GM18502 (cell line): ENCODE results near the gene CNOT11.

Source experiments
- ATAC-seq: cut with Tn5 transposase; IDR thresholded peaks from one replicate; pipeline ENCODE4 v1.9.1; 2021; ENCODE audit warnings: mild to moderate bottlenecking; ENCODE audit not compliant: unreplicated experiment, poor library complexity

CNOT11 gene

DNA sequence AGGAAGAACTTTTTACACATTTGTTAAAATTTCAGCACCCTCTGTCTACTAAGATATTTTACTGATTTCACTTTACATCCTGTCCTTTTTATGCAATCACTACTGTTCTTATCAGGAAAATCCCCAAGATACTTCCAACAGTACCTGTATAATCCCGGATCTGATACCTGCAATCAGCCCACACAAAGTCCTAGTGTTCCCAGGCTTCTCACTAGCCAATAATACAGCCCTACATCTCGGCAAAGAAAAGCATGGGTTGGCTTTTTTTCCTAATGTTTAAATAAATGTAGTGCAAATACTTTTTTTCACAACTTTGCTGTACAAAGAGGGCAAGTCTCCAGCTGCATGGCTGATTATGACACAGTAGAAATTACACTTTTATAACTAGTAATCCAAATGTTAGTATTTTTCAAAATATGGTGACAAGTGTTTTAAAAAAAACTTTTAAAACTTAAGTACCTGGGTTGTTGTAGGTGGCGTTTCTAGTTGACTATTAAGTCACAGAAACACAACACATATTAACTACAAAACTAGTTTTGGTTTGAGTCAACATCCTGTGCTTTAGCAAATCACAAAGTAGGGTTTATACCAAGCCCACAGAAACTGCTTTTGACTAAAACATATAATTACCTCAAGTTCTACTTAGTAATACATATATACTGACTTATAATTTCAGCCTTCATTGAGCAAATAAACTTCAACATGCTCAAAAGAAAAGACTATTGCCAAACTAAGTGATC lies 19.5 kb downstream of the CNOT11 start:
- peak; percentile 88 for ATAC-seq

DNA sequence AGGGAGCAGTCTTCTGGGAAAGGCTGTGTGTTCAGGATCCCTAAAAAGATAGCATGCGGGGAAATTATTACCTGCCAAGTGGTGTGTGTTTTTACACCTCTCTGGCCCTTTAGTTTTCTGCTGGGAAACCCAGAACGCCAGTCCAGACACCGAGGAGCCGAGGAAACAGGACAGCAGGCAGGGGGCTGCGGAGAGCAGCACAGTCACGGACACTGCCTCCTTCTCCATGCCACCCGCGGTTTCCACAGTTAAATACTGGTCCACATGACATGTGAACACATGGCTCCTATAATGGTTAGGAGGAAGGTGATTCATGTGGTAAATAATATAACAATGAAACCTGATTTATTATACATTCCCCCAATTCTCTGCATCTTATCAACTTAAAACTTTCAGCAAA lies 20.4 kb downstream of the CNOT11 start:
- no peak for ATAC-seq

DNA sequence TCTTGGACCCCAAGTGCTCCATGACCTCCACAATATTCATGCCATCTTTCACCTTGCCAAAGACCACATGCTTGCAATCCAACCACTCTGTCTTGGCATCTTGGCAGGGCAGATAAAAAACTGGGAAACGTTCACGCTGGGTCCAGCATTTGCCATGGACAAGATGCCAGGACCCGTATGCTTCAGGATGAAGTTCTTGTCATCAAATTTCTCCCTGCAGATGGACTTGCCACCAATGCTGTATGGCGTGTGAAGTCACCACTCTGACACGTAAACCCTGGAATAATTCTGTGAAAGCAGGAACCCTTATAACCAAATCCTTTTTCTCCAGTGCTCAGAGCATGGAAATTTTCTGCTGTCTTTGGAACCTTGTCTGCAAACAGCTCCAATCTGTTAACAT lies 21.5 kb downstream of the CNOT11 start:
- ATAC-seq, result no peak

DNA sequence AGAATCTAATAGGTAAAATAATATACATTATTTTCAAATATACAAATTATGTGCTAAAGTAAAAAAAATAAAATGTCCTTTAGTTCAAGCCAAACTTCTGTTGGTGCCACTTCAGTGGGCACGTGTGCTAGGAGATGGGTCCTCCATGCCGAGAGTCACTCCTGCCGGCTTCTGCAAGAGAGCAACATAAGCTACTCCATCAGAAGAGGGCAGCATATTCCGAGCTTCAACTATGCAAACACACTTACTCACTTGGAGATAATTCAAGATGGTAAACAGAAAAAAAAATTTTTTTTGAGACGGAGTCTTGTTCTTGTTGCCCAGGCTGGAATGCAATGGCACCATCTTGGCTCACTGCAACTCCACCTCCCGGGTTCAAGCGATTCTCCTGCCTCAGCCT lies 24.4 kb downstream of the CNOT11 start:
- ATAC-seq, result no peak

DNA sequence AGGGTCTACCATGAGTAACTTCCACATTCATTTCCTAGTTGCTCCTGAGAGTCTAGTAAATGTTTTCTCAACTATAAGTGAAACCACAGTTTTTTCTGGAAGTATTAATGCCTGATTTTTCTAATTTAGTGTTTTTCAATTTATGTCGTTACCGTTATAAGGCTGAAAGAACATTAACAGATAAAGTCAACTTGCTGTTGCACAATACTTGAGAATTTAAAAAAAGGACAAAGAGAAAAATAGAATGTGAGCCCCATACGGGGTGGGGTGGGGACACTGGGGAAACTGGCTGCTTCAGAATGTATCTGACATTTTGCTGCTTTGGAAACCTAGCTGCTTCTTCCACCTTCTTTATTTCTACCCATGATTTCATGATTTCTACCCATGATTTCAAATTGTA lies 26.2 kb downstream of the CNOT11 start:
- ATAC-seq, result no peak

DNA sequence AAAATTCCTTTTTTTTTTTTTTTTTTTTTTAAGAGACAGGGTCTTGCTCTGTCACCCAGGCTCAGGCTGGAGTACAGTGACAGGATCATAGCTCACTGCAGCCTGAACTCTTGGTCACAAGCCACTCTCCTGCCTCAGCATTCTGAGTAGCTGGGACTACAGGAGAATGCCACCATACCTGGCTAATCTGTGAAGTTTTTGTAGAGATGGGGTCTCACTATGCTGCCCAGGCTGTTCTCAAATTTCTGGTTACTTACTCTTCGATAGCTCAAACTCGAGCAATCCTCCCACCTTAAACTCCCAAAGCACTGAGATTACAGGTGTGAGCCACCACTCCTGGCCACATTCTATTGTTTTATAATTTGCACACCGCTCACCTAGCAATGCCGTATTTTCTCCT lies 28.8 kb downstream of the CNOT11 start:
- no peak for ATAC-seq

DNA sequence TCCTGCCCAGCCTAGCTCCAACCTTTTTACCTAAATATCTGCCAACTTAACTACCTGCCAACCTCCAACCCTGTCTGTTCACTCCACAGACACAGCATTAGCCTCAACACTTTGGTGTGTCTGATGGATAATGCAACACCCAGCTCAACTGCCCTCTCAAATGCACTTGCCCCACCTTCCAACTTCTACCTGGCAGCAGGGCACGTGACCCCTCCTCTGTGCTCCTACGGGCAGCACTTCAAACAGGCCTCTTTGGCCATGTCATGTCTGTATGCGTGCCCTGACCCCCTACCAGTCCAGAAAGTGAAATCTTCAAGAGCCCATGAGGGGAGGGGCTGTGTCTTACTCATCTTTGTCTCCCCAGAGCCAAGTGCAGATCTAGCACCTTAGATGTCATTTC lies 30.3 kb downstream of the CNOT11 start:
- ATAC-seq, result no peak

DNA sequence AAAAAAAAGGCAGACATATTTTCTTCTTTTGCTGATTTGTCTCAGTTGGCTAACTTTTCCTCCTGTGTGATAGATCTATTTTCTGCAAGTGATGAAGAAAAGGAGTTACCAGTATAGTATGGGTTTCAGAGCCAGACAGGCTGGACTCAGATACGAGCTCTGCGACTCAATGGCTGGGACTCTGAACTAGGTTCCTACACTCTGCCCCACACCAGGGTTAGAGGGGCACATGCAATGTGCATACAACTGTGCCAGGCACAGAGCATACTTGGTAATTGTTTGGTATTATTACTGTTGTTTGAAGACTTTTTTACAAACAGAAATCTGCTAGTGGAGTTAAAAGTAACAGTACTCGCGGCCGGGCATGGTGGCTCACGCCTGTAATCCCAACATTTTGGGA lies 34.0 kb downstream of the CNOT11 start:
- ATAC-seq, result no peak

DNA sequence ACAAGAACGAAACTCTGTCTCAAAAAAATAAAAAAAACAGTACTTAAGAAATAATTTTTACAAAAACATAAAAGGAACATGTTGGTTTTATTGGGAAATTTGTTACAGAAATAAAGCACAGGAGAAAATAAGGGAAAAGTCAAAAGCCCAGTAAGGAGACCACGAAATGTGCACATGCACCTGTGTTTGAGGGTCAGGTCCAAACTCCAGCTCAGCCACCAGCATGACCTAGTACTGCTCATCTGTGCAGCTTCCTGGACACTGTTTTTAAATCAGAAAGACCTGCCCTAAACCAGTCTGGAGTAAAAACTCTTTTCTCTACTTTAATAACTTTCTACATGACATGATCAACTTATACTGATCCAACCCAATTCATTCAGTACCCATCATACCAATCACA lies 34.6 kb downstream of the CNOT11 start:
- ATAC-seq, result no peak

DNA sequence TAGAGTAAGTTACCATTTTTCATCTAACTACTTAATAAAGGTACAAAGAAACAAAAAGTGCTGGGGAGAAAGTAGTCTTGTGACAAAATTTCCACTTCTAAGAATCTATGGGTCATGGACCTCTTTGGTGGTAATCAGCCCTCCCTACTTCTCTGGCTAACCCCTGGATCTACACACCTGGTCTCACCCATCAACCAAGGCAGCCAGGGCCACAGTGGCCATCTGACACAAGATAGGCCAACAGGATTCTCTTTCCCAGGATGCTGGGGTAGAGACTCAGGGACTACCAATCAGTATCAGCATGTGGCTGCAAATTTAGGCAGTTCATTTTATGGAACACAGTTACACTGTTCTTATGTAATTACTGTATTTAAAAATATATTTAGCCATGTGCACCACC lies 38.0 kb downstream of the CNOT11 start:
- ATAC-seq, result no peak

DNA sequence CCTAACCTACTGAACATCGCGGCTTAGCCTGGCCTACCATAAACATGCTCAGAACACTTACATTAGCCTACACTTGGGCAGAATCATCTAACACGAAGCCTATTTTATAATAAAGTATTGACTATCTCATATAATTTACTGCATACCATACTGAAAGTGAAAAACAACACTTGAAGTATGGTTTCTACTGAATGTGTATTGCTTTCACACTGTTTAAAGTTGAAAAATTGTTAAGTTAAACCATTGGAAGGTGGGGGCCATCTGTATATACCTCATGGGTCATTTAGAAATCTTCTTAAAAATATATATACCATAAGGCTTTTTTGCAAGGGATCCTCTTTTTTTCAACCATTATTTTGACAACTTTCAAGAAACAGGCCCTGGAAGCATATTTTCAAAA lies 39.3 kb downstream of the CNOT11 start:
- ATAC-seq, result no peak

DNA sequence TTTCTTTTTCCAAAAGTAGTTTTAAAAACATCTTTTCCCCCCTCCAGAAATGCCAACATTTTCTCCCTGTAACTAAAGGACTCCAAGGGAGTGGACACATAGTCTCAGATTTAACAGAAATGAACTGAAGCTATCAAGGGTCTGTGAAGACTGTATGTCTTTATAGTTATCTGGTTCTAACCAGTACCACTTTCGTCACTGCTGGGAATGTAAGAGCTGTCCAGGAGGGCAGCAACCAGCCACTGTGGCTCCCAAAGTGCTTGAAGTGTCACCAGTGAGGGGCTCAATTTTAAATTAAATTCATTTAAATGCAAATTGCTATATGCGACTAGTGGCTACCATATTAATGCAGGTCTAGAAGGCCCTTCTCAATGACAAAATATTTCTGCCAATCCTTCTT lies 40.9 kb downstream of the CNOT11 start:
- ATAC-seq, result no peak

DNA sequence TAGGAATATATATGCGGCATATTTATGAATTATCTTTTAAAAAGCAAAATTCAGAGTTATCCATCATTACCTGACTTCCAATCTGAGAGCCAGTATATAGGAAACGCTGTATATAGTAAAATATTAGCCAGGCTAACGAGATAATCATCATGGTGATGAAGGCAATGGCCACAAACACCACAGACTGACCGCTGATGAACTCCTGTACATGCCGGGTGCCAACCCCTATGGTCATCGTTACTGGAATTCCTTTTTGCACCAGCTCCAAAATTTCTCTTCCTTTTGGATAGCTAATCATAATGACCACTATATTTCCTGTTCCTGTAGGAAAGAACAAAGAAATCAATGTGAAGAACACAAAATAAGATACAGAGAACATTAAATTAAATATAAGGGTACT lies 42.2 kb downstream of the CNOT11 start:
- ATAC-seq, result no peak

DNA sequence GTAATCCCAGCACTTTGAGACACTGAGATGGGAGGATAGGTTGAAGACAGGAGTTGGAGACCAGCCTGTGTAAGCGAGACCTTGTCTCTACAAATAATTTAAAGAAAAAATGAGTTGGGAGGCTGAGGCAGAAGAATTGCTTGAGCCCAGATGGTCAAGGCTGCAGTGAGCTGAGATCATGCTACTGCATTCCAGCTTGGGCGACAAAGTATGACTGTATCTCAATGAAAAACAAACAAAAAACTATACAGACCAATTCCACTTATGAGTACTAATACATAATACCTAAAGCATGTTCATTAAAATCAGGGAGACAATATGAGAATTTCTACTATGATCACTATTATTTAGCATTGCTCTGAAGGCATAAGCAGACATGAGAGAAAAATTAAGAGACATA lies 43.2 kb downstream of the CNOT11 start:
- ATAC-seq, result no peak

DNA sequence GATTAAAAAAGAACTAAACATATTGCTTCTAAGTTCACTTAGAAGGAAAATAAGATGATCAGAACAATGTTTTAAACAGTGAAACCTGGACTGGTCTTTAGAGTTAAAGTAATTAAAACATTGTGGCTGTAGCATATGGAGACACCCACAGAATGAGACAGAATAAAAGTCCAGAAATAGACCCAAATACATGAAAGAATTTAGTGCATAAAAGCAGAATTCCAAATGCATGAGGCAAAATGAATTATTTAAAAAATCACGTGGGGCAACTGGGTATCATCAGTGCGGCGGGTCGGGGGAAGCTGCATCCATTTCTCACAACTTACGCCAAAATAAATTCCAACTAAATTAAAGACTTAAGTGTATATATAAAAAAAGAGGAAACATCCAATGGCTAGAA lies 43.7 kb downstream of the CNOT11 start:
- ATAC-seq, result no peak

DNA sequence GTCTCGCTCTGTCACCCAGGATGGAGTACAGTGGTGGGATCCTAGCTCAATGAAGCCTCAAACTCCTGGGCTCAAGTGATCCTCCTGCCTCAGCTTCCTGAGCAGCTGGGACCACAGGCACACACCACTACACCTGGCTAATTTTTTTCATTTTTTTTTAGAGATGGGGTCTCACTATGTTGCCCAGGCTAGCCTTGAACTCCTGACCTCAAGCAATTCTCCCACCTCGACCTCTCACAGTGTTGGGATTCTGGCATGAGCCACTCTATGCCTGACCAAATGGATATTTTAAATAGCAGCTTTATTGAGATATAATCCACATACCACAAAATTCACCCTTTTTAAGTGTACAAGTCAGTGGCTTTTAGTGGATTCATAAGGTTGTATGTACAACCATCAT lies 44.7 kb downstream of the CNOT11 start:
- ATAC-seq, result no peak

DNA sequence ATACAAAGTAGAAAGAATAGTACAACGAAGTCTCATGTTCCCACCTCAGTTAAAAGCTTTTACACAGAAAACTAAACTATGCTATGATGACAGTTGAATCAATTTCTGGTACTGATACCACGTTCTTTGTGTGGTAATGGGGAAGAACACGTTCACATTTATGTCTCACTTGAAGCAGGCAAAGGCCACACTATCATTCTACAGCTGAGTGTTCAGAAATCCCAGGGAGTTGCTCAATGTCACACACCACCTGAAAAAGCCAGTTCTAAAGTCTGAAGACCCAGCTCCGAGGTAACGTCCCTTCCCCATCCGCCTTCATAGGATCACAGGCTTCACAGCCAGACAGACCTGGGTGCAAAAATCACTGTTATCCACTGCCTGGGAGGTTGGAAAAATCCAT lies 46.9 kb downstream of the CNOT11 start:
- ATAC-seq, result no peak

DNA sequence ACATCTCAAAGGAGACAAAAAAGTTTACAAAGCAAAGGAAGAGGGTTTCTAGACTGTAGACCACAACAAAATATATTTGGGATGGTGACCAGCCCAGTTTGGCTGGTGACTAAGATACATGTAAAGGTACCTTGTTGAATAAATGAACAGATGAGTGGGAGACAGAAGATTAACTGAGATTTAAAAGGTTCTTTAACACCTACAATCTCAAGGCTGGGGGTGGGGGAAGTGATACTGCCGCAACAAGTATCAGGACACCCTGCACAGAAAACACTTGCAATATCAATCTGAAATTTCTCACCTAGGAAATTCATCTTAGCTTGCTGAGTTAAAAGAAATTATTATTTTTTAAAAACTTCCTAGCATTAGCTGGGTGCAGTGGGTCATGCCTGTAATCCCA lies 47.5 kb downstream of the CNOT11 start:
- no peak for ATAC-seq

DNA sequence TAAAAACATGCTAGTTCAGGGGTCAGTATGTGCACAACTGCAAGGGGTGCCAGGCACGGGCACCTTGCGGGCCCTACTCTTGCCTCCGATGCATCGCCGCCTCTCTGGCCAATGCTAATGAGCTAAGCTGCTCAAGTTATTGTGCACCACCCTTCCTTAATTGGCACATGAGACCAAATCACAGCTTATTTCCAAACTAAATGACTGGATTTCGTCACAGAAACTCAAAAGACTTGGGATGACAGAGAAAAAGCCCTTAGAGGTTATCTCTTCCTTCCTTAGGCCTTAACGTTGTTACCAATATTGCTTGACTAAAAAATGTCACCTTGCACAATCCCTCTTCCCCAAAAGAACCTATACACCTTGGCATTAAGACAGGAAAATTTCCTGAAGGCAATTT lies 48.1 kb downstream of the CNOT11 start:
- no peak for ATAC-seq

DNA sequence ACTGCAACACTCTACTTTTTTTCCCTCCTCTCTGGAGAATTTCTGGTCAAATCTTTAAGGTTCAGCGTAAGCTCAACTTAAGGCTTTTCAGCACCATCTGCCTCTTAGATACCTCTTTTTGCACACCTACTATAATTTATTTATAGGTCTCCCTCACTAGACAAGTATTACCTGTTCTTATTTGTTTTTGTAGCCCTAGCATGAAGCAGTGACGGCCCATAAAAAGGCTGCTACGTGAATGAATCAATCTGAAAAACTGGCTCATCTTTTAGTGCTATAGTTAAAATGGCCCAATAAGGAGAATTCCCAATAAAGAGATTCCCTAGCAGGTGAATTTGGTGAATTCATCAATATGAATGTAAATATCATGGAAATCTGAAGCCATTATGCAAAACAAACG lies 49.3 kb downstream of the CNOT11 start:
- ATAC-seq, result no peak

DNA sequence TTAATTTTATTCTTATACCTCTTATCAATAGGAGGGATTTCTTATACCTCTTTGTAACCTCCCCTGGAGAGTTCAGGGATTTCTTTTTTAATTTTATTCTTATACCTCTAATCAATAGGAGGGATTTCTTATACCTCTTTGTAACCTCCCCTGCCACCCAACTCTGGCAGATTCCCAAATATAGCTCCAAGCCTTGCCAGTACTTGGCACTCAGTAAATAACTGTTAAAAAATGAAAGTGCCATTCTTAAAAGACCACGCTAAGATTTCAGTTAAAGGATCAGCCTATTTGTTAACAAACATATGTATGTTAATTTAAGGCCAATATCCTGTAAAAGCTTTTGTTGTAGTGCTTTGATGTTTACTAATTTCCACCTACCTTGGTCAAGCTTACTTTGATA lies 51.0 kb downstream of the CNOT11 start:
- no peak for ATAC-seq

DNA sequence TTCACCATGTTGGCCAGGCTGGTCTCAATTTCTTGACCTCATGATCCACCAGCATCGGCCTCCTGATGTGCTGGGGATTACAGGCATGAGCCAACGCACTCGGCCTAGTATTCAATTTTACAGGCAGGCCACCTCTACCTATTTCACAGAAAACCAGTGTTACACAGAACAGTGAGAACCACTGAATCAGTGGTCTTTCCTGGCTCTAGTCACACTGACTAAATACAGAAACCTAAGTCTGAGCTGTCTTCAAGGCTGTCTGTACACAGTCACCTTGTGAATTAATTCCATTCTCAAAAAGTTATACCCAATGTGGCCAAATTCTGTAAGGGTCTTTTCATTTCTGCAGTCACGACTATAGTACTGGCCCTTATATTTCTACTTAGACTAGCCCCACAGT lies 52.3 kb downstream of the CNOT11 start:
- no peak for ATAC-seq
